GM12801 (cell line): ENCODE results near the gene LMBR1.

Experiments
- TF ChIP-seq, protein P1 (sequence below): IDR thresholded peaks from one replicate; pipeline ENCODE4 v1.5.1; 2011; ENCODE audit warnings: control low read depth; ENCODE audit not compliant: insufficient read length; ENCODE audit errors: extremely low read depth

LMBR1 gene

DNA sequence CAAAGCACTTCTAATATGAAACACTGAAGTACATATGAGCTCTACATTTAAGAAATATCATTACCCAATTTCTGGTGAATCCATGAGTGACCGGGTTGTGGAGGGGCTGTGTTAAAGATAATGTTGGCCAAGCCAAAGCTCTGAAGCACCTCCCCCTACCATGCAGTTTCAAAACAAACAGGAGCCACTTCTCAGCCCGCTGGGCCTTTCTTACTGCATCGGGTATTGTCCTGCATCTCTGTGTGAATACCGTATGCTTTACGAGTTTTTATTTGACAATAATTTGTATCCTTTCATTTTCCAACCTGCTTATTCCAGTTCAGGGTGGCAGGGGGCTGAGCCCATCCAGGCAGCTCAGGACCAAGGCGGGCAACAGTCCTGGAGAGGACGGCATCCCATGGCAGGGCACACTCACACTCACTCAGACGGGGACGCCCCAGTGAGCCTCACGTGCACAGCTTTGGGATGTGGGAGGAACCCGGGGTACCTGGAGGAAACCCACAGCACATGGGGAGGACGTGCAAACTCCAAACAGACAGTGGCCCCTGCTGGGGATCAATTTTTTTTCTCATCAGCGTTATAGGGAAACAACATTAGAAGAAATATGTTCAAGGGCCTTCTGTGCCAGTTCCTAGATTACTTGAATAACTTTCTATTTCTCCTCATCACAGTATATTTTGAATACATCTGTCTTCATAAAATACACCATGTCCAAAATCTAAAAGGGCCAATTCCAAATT is 250.5 kb downstream of the LMBR1 start:
- TF ChIP-seq, protein P1, sequence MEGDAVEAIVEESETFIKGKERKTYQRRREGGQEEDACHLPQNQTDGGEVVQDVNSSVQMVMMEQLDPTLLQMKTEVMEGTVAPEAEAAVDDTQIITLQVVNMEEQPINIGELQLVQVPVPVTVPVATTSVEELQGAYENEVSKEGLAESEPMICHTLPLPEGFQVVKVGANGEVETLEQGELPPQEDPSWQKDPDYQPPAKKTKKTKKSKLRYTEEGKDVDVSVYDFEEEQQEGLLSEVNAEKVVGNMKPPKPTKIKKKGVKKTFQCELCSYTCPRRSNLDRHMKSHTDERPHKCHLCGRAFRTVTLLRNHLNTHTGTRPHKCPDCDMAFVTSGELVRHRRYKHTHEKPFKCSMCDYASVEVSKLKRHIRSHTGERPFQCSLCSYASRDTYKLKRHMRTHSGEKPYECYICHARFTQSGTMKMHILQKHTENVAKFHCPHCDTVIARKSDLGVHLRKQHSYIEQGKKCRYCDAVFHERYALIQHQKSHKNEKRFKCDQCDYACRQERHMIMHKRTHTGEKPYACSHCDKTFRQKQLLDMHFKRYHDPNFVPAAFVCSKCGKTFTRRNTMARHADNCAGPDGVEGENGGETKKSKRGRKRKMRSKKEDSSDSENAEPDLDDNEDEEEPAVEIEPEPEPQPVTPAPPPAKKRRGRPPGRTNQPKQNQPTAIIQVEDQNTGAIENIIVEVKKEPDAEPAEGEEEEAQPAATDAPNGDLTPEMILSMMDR = no peak

DNA sequence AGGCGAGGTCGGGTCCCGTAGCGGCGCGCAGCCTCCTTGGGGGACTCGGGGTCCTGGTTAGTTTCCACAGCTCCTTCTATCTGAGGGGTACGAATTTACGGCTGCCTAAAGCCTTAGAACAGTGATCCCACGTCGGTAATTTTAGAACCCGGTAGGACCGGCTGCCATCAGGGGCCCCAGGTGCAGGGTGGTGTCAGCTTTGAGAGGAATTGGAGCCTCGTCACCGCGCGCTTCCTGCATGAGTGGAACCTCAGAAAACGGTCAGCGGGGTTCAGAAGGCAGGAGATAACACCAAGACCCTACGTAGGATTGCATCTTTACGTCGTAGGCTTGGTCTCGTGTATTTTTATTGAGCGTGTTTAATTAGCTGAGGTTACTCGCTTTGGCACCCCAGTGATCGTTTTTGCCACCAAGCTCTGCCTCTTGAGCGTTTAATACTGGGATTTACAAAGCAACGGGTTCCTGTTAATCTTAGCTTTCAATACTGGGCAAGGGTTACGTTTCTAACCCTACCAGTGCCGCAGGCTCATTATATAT is 252.0 kb downstream of the LMBR1 start:
- TF ChIP-seq, protein P1 = no peak

DNA sequence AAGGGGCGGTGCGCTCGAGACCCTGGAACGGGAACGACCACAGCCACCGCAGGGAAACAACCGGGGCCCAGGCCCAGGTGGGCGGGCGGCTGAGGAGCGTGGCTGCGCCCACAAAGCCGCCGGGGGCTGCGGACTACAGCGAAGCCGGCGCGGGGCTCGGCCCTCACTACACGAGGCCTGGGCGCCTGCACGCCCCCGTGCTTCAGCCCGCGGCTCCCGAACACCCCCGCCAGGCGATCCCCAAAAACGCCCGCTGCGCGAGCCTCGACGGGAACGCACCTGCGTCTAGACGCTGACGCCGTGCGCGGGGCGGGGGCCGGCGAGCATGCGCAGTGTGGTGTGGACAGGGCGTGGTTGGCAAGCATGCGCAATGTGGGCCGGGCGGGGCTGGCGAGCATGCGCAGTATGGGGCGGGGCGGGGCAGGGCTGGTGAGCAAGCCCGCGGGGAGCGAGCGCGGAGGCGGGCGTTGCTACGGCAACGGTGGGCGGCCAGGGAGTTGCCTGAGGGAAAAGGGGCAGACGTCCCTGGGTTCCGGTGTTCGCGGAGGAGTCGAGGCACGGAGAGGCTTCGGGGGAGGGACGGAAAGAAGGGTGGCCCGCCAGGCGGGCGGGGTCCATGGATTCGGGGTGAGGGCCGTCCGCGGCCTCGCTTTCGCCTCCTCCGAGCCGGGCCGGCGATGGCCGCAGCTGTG is 252.6 kb downstream of the LMBR1 start, which contains the start of gene RNF32:
RNF32 (plus strand) TSS at position 518 of the 692 bp plus-strand sequence. CDS start 3,104 bp downstream, outside the sequence.
- TF ChIP-seq, protein P1 = no peak

GRCh38 chr7:156639426-156640256 is 253.3 kb downstream of the LMBR1 start:
- TF ChIP-seq, protein P1 = no peak

- TF ChIP-seq, protein P1 = no peak
These were observed 254.4 kb downstream of the LMBR1 start for GRCh38 chr7:156638443-156639077.

GRCh38 chr7:156635529-156636385 is 257.2 kb downstream of the LMBR1 start:
- TF ChIP-seq, protein P1 = no peak
